Measurements from ENCODE around the gene RTL1. TPM values are rescaled to one million over a fixed set of nuclear protein-coding genes. Genes with fewer than 3 reads are reported as not detected.

Gene RTL1
- total and polyA plus RNA-seq, 12 donors, result not detected

GRCh38 chr14:100865682-100866591, 37.6 kb downstream of the RTL1 start:
- no peaks in the 10 kb centered on the region for H3K4me1 ChIP-seq
- H3K36me3 ChIP-seq, result no peaks in the 10 kb centered on the region
- ATAC-seq (no peak), DNase-seq (no peak)
- TF ChIP-seq, protein P1, sequence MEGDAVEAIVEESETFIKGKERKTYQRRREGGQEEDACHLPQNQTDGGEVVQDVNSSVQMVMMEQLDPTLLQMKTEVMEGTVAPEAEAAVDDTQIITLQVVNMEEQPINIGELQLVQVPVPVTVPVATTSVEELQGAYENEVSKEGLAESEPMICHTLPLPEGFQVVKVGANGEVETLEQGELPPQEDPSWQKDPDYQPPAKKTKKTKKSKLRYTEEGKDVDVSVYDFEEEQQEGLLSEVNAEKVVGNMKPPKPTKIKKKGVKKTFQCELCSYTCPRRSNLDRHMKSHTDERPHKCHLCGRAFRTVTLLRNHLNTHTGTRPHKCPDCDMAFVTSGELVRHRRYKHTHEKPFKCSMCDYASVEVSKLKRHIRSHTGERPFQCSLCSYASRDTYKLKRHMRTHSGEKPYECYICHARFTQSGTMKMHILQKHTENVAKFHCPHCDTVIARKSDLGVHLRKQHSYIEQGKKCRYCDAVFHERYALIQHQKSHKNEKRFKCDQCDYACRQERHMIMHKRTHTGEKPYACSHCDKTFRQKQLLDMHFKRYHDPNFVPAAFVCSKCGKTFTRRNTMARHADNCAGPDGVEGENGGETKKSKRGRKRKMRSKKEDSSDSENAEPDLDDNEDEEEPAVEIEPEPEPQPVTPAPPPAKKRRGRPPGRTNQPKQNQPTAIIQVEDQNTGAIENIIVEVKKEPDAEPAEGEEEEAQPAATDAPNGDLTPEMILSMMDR (IDR thresholded peaks at IDR 0.05), result no peak
- WGBS, 2 donors, result 83% methylated on average over 22 of the region's 22 CpGs
- intact Hi-C loops (cut with DNase I), result no loop called here
- no peak overlapping the region for H3K27ac ChIP-seq
- H3K27me3 ChIP-seq, result peaks cover 0 to 7% (median 0%) of the 10 kb centered on the region in 7 donors
- no peak overlapping the region for H3K4me3 ChIP-seq
- H3K9me3 ChIP-seq, result no peaks in the 10 kb centered on the region

GRCh38 chr14:100864960-100865681, 38.4 kb downstream of the RTL1 start:
- 65 to 66% methylated on average over 9 of the region's 9 CpGs for WGBS, 2 donors
- Histone ChIP-seq H3K27ac (no peak overlapping the region), H3K4me3 (no peak overlapping the region), H3K9me3 (no peaks in the 10 kb centered on the region), H3K27me3 (peaks cover 0 to 7% (median 0%) of the 10 kb centered on the region in 7 donors), H3K36me3 (no peaks in the 10 kb centered on the region), H3K4me1 (no peaks in the 10 kb centered on the region)
- TF ChIP-seq, protein P1 (IDR thresholded peaks at IDR 0.05), result no peak
- intact Hi-C loops (cut with DNase I), result no loop called here
- peak in 3 of 8 donors; percentile 17 to 35 (median 25) for ATAC-seq
- no peak for DNase-seq

GRCh38 chr14:100864206-100864605, 39.3 kb downstream of the RTL1 start:
- ATAC-seq (no peak), DNase-seq (no peak)
- H3K9me3 ChIP-seq, result no peaks in the 10 kb centered on the region
- H3K36me3 ChIP-seq, result no peaks in the 10 kb centered on the region
- intact Hi-C loops (cut with DNase I), result no loop called here
- peaks cover 0 to 9% (median 3%) of the 10 kb centered on the region in 7 donors for H3K27me3 ChIP-seq
- TF ChIP-seq, protein P1 (IDR thresholded peaks at IDR 0.05), result no peak
- 91 to 94% methylated on average over 10 of the region's 10 CpGs for WGBS, 2 donors
- H3K4me1 ChIP-seq, result no peaks in the 10 kb centered on the region
- H3K27ac ChIP-seq, result no peak overlapping the region
- no peak overlapping the region for H3K4me3 ChIP-seq

DNA sequence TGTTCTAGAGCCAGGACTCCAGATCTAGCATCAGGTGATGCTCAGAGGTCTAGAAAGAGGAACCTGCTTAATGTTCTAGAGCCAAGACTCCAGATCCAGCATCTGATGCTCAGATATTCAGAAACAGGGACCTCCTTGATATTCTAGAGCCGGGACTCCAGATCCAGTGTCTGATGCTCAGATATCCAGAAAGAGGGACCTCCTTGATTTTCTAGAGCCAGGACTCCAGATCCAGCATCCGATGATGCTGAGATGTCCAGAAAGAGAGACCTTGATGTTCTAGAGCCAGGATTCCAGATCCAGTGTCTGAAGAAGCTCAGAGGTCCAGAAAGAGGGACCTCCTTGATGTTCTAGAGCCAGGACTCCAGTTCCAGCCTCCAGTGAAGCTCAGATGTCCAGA, 40.7 kb downstream of the RTL1 start:
- intact Hi-C loops (cut with DNase I), result no loop called here

More for the DNA sequence above, 40.7 kb downstream of the RTL1 start:
- WGBS, 2 donors, result 88 to 100% methylated on average over 2 of the region's 2 CpGs
- H3K9me3 ChIP-seq, result no peaks in the 10 kb centered on the region
- DNase-seq, result no peak
- no peaks in the 10 kb centered on the region for H3K36me3 ChIP-seq
- H3K27ac ChIP-seq, result no peak overlapping the region
- H3K4me3 ChIP-seq, result no peak overlapping the region
- H3K4me1 ChIP-seq, result no peaks in the 10 kb centered on the region
- ATAC-seq, result no peak
- peaks cover 0 to 22% (median 5%) of the 10 kb centered on the region in 7 donors for H3K27me3 ChIP-seq
- TF ChIP-seq, protein P1 (IDR thresholded peaks at IDR 0.05), result no peak
